AG04449 (cell line): Measurements from ENCODE around the gene NOX5.
A peak's percentile ranks its signal among the peaks of the same experiment; 100 is the strongest.

Experiments used
- CTCF ChIA-PET: fragments of 350-600 bp; formaldehyde crosslinking; extraction: SDS; loops from one replicate; lab custom pipeline; 2021; ENCODE audit warnings: antibody characterized with exemption; lab: Yijun Ruan, JAX
- POLR2A ChIA-PET: fragments of 400-600, 350-600 bp; formaldehyde crosslinking; extraction: SDS; loops from one replicate; lab custom pipeline; 2020; ENCODE audit warnings: antibody characterized with exemption, inconsistent platforms; lab: Yijun Ruan, JAX
- DNase-seq: peaks from one replicate; pipeline ENCODE4 v3.0.0-alpha.2; 2010; ENCODE audit warnings: low read depth, low spot score
- H3K4me3 ChIP-seq: 2 replicates; pipeline ENCODE4 v1.5.1; 2011; ENCODE audit warnings: low read depth, mild to moderate bottlenecking, control low read depth, low read length
- TF ChIP-seq, protein P1 (sequence below): IDR thresholded peaks from one replicate; pipeline ENCODE4 v1.5.1; 2011; ENCODE audit warnings: mild to moderate bottlenecking, moderate library complexity, low read length, control low read depth, inconsistent platforms; ENCODE audit not compliant: insufficient read depth; ENCODE audit errors: missing control alignments

Gene NOX5

DNA sequence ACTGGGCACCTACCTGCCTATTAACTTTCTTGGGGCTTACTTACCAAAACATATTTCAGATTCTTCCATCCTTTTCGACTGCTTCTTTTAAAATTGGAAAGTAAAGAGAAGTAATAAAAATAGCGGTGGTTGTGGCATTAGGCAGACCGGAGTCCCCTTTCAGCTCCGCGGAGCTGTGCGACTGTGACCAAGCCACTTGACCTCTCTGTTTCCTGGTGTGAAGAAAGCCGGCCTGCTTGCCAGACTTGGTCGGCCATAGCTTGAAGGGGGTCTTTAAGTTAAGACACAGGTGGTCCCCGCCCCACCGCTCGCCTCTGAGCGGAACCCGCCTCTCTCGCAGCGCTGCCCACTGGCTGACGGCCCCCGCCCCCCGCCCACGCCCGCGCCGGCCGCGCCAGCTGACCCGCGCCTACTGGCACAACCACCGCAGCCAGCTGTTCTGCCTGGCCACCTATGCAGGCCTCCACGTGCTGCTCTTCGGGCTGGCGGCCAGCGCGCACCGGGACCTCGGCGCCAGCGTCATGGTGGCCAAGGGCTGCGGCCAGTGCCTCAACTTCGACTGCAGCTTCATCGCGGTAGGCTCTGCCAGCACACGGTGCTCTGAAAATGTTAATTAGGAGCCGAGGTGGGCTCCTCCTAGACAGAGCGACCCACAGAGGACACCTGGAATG, 18.3 kb downstream of the NOX5 start:
- no peak for DNase-seq
- CTCF ChIA-PET, result interaction anchor here (1.0 to 1.3 kb wide), 3 partner anchors 13 to 434 kb away, joined by 3 to 4 read pairs (median 3); no protein-coding TSS in a partner anchor
- POLR2A ChIA-PET, result no interaction called here
- TF ChIP-seq, protein P1, sequence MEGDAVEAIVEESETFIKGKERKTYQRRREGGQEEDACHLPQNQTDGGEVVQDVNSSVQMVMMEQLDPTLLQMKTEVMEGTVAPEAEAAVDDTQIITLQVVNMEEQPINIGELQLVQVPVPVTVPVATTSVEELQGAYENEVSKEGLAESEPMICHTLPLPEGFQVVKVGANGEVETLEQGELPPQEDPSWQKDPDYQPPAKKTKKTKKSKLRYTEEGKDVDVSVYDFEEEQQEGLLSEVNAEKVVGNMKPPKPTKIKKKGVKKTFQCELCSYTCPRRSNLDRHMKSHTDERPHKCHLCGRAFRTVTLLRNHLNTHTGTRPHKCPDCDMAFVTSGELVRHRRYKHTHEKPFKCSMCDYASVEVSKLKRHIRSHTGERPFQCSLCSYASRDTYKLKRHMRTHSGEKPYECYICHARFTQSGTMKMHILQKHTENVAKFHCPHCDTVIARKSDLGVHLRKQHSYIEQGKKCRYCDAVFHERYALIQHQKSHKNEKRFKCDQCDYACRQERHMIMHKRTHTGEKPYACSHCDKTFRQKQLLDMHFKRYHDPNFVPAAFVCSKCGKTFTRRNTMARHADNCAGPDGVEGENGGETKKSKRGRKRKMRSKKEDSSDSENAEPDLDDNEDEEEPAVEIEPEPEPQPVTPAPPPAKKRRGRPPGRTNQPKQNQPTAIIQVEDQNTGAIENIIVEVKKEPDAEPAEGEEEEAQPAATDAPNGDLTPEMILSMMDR, result no peak
- no peak overlapping the region for H3K4me3 ChIP-seq

GRCh38 chr15:69034352-69034751, 19.9 kb downstream of the NOX5 start:
- TF ChIP-seq, protein P1, result no peak
- ChIA-PET CTCF (interaction anchor here (0.8 to 1.3 kb wide), 5 partner anchors 11 to 360 kb away, joined by 3 to 7 read pairs (median 4); no protein-coding TSS in a partner anchor), POLR2A (interaction anchor here (0.7 to 1.1 kb wide), 4 partner anchors 9 to 621 kb away, joined by 3 to 4 read pairs (median 3); no protein-coding TSS in a partner anchor)
- no peak overlapping the region for H3K4me3 ChIP-seq
- DNase-seq, result peak; percentile 68

DNA sequence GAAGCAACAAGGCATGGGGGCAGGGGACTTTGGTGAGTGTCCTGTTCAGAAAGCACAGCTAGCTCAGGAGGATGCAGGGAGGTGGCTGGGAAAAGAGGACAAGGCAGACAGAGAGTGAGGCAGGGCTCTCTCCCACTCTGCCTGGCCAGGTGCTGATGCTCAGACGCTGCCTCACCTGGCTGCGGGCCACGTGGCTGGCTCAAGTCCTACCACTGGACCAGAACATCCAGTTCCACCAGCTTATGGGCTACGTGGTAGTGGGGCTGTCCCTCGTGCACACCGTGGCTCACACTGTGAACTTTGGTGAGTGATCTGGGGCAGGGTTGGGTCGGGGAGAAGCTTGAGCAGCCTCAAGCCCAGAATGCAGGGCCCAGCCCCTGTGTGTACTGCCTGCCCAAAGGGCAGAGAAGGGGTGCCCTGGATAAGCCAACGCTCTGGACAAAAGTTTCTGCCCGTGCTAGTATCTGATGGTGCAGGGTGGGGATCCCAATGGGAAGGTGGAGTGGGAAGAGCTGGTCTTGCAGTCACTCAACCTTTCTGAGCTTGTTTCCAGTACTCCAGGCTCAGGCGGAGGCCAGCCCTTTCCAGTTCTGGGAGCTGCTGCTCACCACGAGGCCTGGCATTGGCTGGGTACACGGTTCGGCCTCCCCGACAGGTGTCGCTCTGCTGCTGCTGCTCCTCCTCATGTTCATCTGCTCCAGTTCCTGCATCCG, 20.9 kb downstream of the NOX5 start:
- H3K4me3 ChIP-seq, result no peak overlapping the region
- ChIA-PET POLR2A (interaction anchor here (1.1 kb wide), 1 partner anchor 427 kb away, joined by 3 read pairs; no protein-coding TSS in a partner anchor), CTCF (interaction anchor here (1.0 to 1.6 kb wide), 2 partner anchors 21 to 359 kb away, joined by 3 to 4 read pairs; no protein-coding TSS in a partner anchor)
- TF ChIP-seq, protein P1, result peak; percentile 43
- DNase-seq, result no peak

- H3K4me3 ChIP-seq, result no peak overlapping the region
- TF ChIP-seq, protein P1, result no peak
- no peak for DNase-seq
- ChIA-PET CTCF (interaction anchor here (1.6 kb wide), 1 partner anchor 20 kb away, joined by 4 read pairs; no protein-coding TSS in a partner anchor), POLR2A (no interaction called here)
Measured at GRCh38 chr15:69035918-69036258, 21.4 kb downstream of the NOX5 start.

DNA sequence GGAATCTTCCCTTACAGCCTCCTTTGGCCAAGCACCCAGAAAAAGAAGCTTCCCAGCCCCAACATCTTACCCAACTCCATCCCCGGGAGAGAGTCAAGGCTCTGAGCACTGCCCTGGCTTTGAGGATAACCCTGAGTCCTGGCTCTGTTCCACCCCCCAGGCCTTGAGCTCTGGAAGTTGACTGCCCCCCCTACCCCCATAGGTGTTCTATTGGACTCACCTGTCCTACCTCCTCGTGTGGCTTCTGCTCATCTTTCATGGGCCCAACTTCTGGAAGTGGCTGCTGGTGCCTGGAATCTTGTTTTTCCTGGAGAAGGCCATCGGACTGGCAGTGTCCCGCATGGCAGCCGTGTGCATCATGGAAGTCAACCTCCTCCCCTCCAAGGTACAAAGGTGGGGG, 22.3 kb downstream of the NOX5 start:
- POLR2A ChIA-PET, result no interaction called here
- no peak overlapping the region for H3K4me3 ChIP-seq
- TF ChIP-seq, protein P1, result no peak
- no peak for DNase-seq
- CTCF ChIA-PET, result interaction anchor here (1.5 to 1.8 kb wide), 3 partner anchors 20 to 22 kb away, joined by 4 to 5 read pairs (median 5); no protein-coding TSS in a partner anchor

DNA sequence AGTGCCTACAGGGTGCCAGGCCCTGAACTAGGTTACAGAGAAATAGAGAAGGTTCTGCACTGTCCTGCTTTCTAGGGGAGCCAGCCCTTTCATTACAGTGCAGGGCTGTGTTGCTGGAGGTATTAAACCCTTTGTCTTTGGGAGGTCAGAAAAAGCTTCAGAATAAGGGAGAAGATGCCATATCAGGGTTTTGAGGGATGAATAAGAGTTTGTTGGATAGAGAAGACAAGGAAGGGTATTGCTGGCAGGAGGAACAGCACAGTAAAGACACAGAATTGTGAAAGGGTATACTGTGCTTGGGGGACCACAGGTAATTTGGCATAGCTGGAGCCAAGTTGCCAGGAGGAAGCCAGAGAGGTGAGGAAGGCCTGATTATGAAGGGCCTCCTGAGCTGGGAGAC, 23.0 kb downstream of the NOX5 start:
- ChIA-PET CTCF (interaction anchor here (1.5 to 1.8 kb wide), 2 partner anchors 20 to 22 kb away, joined by 5 read pairs; no protein-coding TSS in a partner anchor), POLR2A (no interaction called here)
- TF ChIP-seq, protein P1, result no peak
- no peak for DNase-seq
- no peak overlapping the region for H3K4me3 ChIP-seq
